ENCODE measurements around the gene ADAMTS16.

ADAMTS16 gene

GRCh38 chr5:5356765-5357164 is 216.6 kb downstream of the ADAMTS16 start:
- H3K4me1 ChIP-seq (ENCODE audit: insufficient read depth, low read length, severe bottlenecking), result no peaks in the 10 kb centered on the region
- no peak for TF ChIP-seq CTCF (IDR thresholded peaks at IDR 0.05; ENCODE audit: low read length)
- TF ChIP-seq EZH2 (IDR thresholded peaks at IDR 0.05; ENCODE audit: borderline replicate concordance, low read length), result no peak
- H3K36me3 ChIP-seq (ENCODE audit: insufficient read depth, low read length), result no peaks in the 10 kb centered on the region

GRCh38 chr5:5359618-5360017 is 219.5 kb downstream of the ADAMTS16 start:
- Histone ChIP-seq H3K4me1 (ENCODE audit: insufficient read depth, low read length, severe bottlenecking) (no peaks in the 10 kb centered on the region), H3K27ac (ENCODE audit: low read depth, low read length, poor library complexity, severe bottlenecking) (no peak overlapping the region)

More at GRCh38 chr5:5356765-5357164, 216.6 kb downstream of the ADAMTS16 start:
- Histone ChIP-seq H3K9me3 (ENCODE audit: low read length) (no peaks in the 10 kb centered on the region), H2AFZ (ENCODE audit: low read length) (no peak overlapping the region), H3K27me3 (ENCODE audit: insufficient read depth, low read length) (no peaks in the 10 kb centered on the region), H3K27ac (ENCODE audit: low read depth, low read length, poor library complexity, severe bottlenecking) (no peak overlapping the region), H3F3A (ENCODE audit: insufficient read depth, low read length) (no peaks in the 10 kb centered on the region), H4K20me1 (ENCODE audit: insufficient read depth, low read length) (no peaks in the 10 kb centered on the region), H3K79me2 (ENCODE audit: insufficient read depth, low read length) (no peaks in the 10 kb centered on the region), H3K4me2 (ENCODE audit: low read length) (no peak overlapping the region), H3K9ac (ENCODE audit: low read length) (no peak overlapping the region), H3K4me3 (ENCODE audit: low read depth, low read length, poor library complexity, severe bottlenecking) (no peak overlapping the region), H3K9me2 (ENCODE audit: low read depth, low read length) (no peaks in the 10 kb centered on the region)

GRCh38 chr5:5360363-5360940 is 220.3 kb downstream of the ADAMTS16 start:
- no peaks in the 10 kb centered on the region for H3K79me2 ChIP-seq (ENCODE audit: insufficient read depth, low read length)
- no peaks in the 10 kb centered on the region for H3K9me3 ChIP-seq (ENCODE audit: low read length)
- no peak for TF ChIP-seq EZH2 (IDR thresholded peaks at IDR 0.05; ENCODE audit: borderline replicate concordance, low read length)
- no peak for TF ChIP-seq CTCF (IDR thresholded peaks at IDR 0.05; ENCODE audit: low read length)
- no peaks in the 10 kb centered on the region for H3K36me3 ChIP-seq (ENCODE audit: insufficient read depth, low read length)
- H3K9ac ChIP-seq (ENCODE audit: low read length), result no peak overlapping the region
- no peaks in the 10 kb centered on the region for H3F3A ChIP-seq (ENCODE audit: insufficient read depth, low read length)
- H3K4me3 ChIP-seq (ENCODE audit: low read depth, low read length, poor library complexity, severe bottlenecking), result no peak overlapping the region
- no peak overlapping the region for H2AFZ ChIP-seq (ENCODE audit: low read length)
- H3K4me2 ChIP-seq (ENCODE audit: low read length), result no peak overlapping the region
- H3K27ac ChIP-seq (ENCODE audit: low read depth, low read length, poor library complexity, severe bottlenecking), result no peak overlapping the region
- H4K20me1 ChIP-seq (ENCODE audit: insufficient read depth, low read length), result no peaks in the 10 kb centered on the region
- no peaks in the 10 kb centered on the region for H3K4me1 ChIP-seq (ENCODE audit: insufficient read depth, low read length, severe bottlenecking)
- H3K9me2 ChIP-seq (ENCODE audit: low read depth, low read length), result no peaks in the 10 kb centered on the region
- H3K27me3 ChIP-seq (ENCODE audit: insufficient read depth, low read length), result no peaks in the 10 kb centered on the region

More at GRCh38 chr5:5359618-5360017, 219.5 kb downstream of the ADAMTS16 start:
- Histone ChIP-seq H3K36me3 (ENCODE audit: insufficient read depth, low read length) (no peaks in the 10 kb centered on the region), H3K9ac (ENCODE audit: low read length) (no peak overlapping the region), H2AFZ (ENCODE audit: low read length) (no peak overlapping the region), H3K4me3 (ENCODE audit: low read depth, low read length, poor library complexity, severe bottlenecking) (no peak overlapping the region), H3K9me2 (ENCODE audit: low read depth, low read length) (no peaks in the 10 kb centered on the region), H3K79me2 (ENCODE audit: insufficient read depth, low read length) (no peaks in the 10 kb centered on the region), H3K27me3 (ENCODE audit: insufficient read depth, low read length) (no peaks in the 10 kb centered on the region), H3K9me3 (ENCODE audit: low read length) (no peaks in the 10 kb centered on the region), H3F3A (ENCODE audit: insufficient read depth, low read length) (no peaks in the 10 kb centered on the region), H4K20me1 (ENCODE audit: insufficient read depth, low read length) (no peaks in the 10 kb centered on the region), H3K4me2 (ENCODE audit: low read length) (no peak overlapping the region)
- no peak for TF ChIP-seq EZH2 (IDR thresholded peaks at IDR 0.05; ENCODE audit: borderline replicate concordance, low read length)

GRCh38 chr5:5360941-5361520 is 220.9 kb downstream of the ADAMTS16 start:
- H3K9me2 ChIP-seq (ENCODE audit: low read depth, low read length), result no peaks in the 10 kb centered on the region
- no peaks in the 10 kb centered on the region for H3K27me3 ChIP-seq (ENCODE audit: insufficient read depth, low read length)
- no peak overlapping the region for H3K9ac ChIP-seq (ENCODE audit: low read length)
- H4K20me1 ChIP-seq (ENCODE audit: insufficient read depth, low read length), result no peaks in the 10 kb centered on the region
- no peak overlapping the region for H3K27ac ChIP-seq (ENCODE audit: low read depth, low read length, poor library complexity, severe bottlenecking)
- H3K79me2 ChIP-seq (ENCODE audit: insufficient read depth, low read length), result no peaks in the 10 kb centered on the region
- H3K36me3 ChIP-seq (ENCODE audit: insufficient read depth, low read length), result no peaks in the 10 kb centered on the region
- no peak overlapping the region for H3K4me3 ChIP-seq (ENCODE audit: low read depth, low read length, poor library complexity, severe bottlenecking)
- no peak overlapping the region for H2AFZ ChIP-seq (ENCODE audit: low read length)
- no peaks in the 10 kb centered on the region for H3K4me1 ChIP-seq (ENCODE audit: insufficient read depth, low read length, severe bottlenecking)
- H3K9me3 ChIP-seq (ENCODE audit: low read length), result no peaks in the 10 kb centered on the region
- H3K4me2 ChIP-seq (ENCODE audit: low read length), result no peak overlapping the region
- no peak for TF ChIP-seq EZH2 (IDR thresholded peaks at IDR 0.05; ENCODE audit: borderline replicate concordance, low read length)
- no peak for TF ChIP-seq CTCF (IDR thresholded peaks at IDR 0.05; ENCODE audit: low read length)
- no peaks in the 10 kb centered on the region for H3F3A ChIP-seq (ENCODE audit: insufficient read depth, low read length)
